ENCODE results near the gene PEF1.

PEF1 gene

GRCh38 chr1:31689379-31689778 lies 44.7 kb upstream of the PEF1 start:
- no peak for DNase-seq (ENCODE audit: low read depth)
- TF ChIP-seq CTCF (IDR thresholded peaks at IDR 0.05; ENCODE audit: control insufficient read depth, insufficient read depth, low read depth, low read length, missing control alignments), result no peak
- H3K4me3 ChIP-seq (ENCODE audit: control insufficient read depth, low read depth, low read length), result no peak overlapping the region

DNA sequence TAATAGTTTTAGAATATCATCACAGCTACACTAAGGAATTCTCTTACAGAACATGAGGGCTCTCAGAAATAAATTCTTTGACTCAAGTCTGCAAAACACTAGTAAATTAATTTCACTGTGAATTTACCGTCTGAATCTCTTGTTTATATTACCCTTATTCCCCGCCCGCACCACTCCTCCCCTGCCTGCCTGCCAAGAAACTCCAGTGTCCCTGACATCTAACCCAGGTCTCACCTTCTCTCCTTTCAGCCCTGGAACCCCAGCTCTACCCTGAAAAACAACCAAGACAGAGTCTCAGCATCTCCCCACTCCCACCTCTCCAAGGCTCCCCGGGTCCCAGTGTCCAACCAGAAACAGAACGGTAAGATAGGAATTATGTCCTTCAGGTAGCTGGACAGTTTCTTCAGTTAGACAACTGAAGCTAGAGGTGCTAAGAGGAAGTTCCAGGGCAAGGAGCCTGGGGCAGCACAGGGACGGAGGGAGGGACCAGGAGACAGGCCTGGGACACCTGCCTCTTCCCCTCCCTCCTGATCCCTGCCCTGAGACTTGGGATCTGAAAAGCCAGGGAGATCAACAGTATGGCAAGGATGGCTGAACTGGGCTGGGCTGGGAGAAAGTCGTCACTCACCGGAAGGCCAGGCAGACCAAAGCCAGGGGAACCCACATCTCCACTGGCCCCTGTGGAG lies 43.7 kb upstream of the PEF1 start:
- DNase-seq (ENCODE audit: low read depth), result no peak
- no peak for TF ChIP-seq CTCF (IDR thresholded peaks at IDR 0.05; ENCODE audit: control insufficient read depth, insufficient read depth, low read depth, low read length, missing control alignments)
- no peak overlapping the region for H3K4me3 ChIP-seq (ENCODE audit: control insufficient read depth, low read depth, low read length)

GRCh38 chr1:31687601-31688000 lies 42.9 kb upstream of the PEF1 start:
- TF ChIP-seq CTCF (IDR thresholded peaks at IDR 0.05; ENCODE audit: control insufficient read depth, insufficient read depth, low read depth, low read length, missing control alignments), result no peak
- no peak overlapping the region for H3K4me3 ChIP-seq (ENCODE audit: control insufficient read depth, low read depth, low read length)
- no peak for DNase-seq (ENCODE audit: low read depth)

GRCh38 chr1:31685795-31686194 lies 41.1 kb upstream of the PEF1 start:
- no peak for TF ChIP-seq CTCF (IDR thresholded peaks at IDR 0.05; ENCODE audit: control insufficient read depth, insufficient read depth, low read depth, low read length, missing control alignments)
- H3K4me3 ChIP-seq (ENCODE audit: control insufficient read depth, low read depth, low read length), result no peak overlapping the region
- no peak for DNase-seq (ENCODE audit: low read depth)

DNA sequence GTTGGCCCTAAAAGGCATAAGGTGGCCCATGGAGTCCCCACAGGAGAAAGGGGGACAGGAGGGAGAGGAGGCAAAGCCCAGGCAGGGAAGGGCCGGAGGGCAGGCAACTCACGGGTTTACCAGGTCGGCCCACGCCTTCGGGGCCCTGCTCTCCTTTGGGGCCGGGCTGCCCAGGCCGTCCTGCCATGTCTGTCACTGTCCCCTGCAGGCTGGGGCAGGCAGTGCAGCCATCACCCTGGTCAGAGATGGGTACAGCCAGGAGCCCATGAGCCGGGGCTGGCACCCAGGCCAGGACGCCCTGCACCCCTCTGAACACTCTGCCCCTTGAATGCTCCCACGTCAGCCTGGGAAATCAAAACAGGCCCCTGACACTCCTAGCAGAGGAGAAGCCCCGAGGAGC lies 39.3 kb upstream of the PEF1 start:
- no peak overlapping the region for H3K4me3 ChIP-seq (ENCODE audit: control insufficient read depth, low read depth, low read length)
- TF ChIP-seq CTCF (IDR thresholded peaks at IDR 0.05; ENCODE audit: control insufficient read depth, insufficient read depth, low read depth, low read length, missing control alignments), result peak; percentile 39
- DNase-seq (ENCODE audit: low read depth), result no peak

- DNase-seq (ENCODE audit: low read depth), result no peak
- no peak overlapping the region for H3K4me3 ChIP-seq (ENCODE audit: control insufficient read depth, low read depth, low read length)
- TF ChIP-seq CTCF (IDR thresholded peaks at IDR 0.05; ENCODE audit: control insufficient read depth, insufficient read depth, low read depth, low read length, missing control alignments), result no peak
Measured at GRCh38 chr1:31681415-31681814, 36.7 kb upstream of the PEF1 start.
